NCI-H1105 (cell line): ENCODE results near the gene PRKD1.
"Not testable (repeated sequence)": the region's sequence is repeated elsewhere in the genome, so short reads cannot be mapped to it uniquely, and the experiment has no call there.

Experiments
- DNase-seq: peaks from one replicate; lab custom pipeline; 2025; lab: John Stamatoyannopoulos, UW

Gene PRKD1

DNA sequence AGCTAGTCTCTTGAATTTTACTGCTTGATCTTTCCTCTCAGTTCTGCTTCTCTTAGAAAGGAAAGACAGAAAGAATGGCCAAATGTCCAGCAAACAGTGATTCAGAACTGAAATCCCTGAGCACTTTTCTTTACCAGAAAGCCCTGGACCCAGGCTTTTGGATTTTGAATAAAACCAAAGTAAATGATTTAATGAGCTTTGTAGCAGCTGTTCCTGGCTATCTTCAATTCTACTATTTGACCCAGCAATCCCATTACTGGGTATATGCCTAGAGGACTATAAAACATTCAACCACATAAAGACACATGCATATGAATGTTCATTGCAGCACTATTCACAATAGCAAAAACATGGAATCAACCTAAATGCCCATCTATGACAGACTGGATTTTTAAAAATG is 187.2 kb downstream of the PRKD1 start:
- no peak for DNase-seq

GRCh38 chr14:29738950-29739349 is 188.7 kb downstream of the PRKD1 start:
- DNase-seq: no peak

- DNase-seq: no peak
Observed at GRCh38 chr14:29738056-29738455, 189.6 kb downstream of the PRKD1 start.

GRCh38 chr14:29735459-29735858 is 192.2 kb downstream of the PRKD1 start:
- DNase-seq: no peak

DNA sequence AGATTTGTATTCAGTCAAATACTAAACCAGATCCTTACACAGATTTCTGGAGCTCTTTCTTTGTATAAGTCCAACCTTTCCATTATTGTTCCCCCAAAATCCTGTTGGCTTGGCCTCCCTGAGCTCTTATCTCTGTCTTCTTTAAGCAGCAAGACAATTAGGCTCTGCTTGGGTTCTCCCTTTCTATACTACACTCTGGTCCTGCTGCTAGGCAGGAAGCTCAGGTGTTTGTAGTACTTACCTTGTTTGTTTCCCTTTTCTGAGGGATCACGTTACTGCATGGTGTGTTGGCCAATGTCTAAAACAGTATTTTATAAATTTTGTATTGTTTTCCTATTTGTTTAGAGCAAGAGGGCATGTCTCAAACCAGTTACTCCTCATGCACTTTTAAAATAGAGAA is 192.9 kb downstream of the PRKD1 start:
- DNase-seq: no peak

DNA sequence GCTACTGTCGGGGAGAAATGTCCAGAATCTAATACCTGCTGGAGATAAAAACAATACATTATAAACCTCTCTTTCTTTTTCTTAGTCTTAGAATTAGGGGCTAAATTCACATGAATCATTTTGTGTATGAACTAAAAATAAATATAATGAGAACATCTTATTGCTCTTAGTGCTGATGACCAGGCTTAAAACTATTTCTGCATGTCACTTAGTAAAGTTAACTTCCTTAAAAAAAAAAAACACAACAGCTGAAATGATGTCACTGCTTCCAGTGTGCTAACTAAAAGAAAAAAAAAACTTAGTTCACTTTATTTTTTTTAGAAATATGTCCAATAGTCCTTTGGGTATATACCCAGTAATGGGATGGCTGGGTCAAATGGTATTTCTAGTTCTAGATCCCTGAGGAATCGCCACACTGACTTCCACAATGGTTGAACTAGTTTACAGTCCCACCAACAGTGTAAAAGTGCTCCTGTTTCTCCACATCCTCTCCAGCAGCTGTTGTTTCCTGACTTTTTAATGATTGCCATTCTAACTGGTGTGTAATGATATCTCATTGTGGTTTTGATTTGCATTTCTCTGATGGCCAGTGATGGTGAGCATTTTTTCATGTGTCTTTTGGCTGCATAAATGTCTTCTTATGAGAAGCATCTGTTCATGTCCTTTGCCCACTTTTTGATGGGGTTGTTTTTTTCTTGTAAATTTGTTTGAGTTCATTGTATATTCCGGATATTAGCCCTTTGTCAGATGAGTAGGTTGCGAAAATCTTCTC is 200.9 kb downstream of the PRKD1 start:
- not testable (repeated sequence) for DNase-seq

GRCh38 chr14:29724991-29725390 is 202.7 kb downstream of the PRKD1 start:
- DNase-seq: no peak

DNA sequence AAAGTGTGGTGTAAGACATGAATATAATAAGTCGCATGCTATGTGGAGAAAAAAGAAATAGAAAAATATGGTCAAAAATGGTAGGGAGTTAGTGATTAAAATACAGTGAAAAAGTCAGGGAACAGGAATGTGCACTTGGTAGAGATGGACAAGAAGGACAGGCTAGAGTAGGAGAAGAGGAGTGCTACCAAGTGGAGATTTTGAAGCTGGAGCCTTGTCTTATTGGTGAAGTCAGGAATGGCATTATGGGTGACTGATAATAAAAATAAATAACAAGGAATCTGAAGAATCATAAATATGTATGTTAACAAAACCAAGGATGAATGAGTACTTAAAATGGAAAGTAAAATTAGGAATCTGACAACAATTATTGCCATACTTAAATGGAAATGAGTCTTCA is 204.8 kb downstream of the PRKD1 start:
- no peak for DNase-seq

DNA sequence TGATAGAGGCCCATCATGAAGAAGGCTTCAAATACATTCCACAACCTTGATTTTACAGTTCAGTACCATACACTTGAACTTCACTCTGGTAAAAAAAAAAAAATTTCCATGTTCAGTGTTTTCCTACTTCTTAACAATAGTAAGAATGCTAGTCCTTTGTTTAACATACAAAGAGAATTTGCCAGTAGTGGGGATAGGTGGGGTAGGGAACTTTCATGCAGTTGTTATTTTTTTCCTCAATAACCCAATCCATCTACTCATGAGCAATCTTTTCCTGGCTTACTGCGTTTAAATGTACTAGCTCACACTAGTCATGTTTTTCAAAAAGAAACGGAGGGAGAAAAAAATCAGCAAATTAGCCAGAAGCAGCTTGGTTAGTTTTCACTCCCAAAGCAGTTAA is 206.1 kb downstream of the PRKD1 start:
- no peak for DNase-seq

DNA sequence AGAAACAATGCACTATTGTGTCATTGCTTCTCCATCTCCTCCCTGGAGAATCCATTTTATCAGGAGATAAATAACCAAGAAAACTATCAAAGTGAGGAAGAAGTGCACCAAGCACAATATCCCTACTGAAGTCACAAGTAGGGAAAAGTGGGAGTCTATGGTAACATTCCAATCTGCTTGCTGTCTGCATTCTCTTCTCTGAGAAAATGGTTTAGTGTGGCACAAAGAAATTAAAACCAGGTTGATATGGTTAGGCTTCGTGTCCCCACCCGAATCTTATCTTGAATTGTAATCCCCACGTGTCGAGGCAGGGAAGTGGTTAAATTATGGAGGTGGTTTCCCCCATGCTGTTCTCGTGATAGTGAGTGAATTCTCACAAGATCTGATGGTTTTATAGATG is 209.7 kb downstream of the PRKD1 start:
- DNase-seq: no peak

GRCh38 chr14:29716150-29716549 is 211.5 kb downstream of the PRKD1 start:
- DNase-seq: no peak

- DNase-seq: peak; percentile 79
Observed at GRCh38 chr14:29712601-29713000, 215.0 kb downstream of the PRKD1 start.

DNA sequence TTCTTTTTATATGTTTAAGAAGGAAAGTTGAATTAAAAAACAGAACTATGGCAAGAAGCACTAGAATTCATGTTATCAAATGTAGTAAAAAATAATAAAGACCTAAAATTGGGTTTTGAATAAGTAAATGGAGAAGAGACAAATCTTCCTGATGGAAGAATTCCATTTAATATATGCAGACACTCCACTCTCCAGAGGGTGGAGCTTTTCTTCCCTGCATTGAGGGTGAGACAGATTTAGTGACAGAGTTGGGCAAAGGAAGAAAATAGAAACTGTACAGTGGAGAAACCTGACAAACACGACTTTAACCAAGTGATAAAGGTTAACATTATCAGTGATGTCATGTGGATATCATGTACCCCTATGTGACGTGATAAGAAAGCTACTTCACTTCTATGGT is 217.6 kb downstream of the PRKD1 start:
- DNase-seq: no peak

DNA sequence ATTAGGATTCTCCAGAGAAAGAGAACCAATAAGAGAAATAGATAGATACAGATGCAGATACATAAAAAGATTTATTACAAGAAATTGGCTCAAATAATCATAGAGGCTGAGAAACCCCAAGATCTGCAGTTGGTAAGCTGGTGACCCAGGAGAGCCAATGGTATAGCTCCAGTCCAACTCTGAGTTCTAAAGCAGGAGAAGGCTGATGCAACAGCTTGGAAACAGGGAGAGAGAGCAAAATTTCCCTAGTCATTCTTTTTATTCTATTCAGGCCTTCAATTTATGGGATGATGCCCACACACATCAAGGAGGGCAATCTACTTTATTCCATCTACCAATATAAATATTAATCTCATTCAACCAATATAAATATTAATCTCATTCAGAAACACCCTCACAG is 218.2 kb downstream of the PRKD1 start:
- DNase-seq: no peak

DNA sequence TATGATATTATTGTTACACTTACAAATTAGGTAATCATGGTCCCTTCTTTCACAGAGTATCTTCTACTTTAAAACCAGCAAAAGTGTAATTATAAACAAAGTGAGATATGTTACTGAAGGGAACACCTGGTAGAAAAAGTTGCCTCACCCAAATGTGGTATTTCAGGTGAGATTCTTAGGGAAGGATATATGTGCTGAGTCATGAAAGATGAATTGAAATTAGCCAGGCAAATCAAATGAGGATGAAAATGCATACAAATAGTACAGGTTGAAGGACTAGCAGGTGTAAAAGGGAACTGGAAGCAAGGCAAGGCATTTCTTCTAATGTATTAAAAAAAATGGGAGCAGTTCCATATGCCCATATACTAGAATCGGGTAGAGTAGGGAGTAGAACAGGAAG is 220.9 kb downstream of the PRKD1 start:
- no peak for DNase-seq

- no peak for DNase-seq
Observed at GRCh38 chr14:29705801-29706200, 221.8 kb downstream of the PRKD1 start.

DNA sequence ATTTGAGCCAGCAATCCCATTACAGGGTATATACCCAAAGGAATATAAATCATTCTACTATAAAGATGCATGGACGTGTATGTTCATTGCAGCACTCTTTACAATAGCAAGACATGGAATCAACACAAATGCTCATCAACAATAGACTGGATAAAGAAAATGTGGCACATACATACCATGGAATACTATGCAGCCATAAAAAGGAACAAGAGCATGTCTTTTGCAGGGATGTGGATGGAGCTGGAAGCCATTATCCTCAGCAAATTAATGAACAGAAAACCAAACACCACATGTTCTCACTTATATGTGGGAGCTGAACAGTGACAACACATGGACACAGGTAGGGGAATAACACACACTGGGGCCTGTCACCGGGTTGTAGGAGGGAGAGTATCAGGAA is 238.1 kb downstream of the PRKD1 start:
- DNase-seq: not testable (repeated sequence)

DNA sequence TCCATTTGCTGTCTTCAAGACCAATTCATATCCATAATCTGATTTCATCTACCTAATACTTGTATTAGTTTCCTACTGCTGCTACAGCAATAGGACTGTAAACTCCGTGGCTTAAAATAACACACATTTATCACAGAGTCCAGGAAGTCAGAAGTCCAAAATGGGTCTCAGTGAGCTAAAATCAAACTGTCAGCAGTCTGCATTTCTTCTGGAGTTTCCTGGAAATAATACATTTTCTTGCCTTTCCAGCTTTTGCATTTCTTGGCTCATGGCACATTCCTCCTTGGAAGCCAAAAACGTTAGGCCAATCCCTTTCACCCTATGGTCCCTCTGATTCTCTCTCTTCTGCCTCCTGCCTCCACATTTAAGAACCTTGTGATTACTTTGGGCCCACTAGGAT is 239.8 kb downstream of the PRKD1 start:
- no peak for DNase-seq

- DNase-seq: no peak
Observed at GRCh38 chr14:29687071-29687765, 240.4 kb downstream of the PRKD1 start.

GRCh38 chr14:29684926-29685325 is 242.7 kb downstream of the PRKD1 start:
- DNase-seq: no peak

GRCh38 chr14:29682789-29683188 is 244.9 kb downstream of the PRKD1 start:
- no peak for DNase-seq

GRCh38 chr14:29681316-29681715 is 246.3 kb downstream of the PRKD1 start:
- DNase-seq: no peak

DNA sequence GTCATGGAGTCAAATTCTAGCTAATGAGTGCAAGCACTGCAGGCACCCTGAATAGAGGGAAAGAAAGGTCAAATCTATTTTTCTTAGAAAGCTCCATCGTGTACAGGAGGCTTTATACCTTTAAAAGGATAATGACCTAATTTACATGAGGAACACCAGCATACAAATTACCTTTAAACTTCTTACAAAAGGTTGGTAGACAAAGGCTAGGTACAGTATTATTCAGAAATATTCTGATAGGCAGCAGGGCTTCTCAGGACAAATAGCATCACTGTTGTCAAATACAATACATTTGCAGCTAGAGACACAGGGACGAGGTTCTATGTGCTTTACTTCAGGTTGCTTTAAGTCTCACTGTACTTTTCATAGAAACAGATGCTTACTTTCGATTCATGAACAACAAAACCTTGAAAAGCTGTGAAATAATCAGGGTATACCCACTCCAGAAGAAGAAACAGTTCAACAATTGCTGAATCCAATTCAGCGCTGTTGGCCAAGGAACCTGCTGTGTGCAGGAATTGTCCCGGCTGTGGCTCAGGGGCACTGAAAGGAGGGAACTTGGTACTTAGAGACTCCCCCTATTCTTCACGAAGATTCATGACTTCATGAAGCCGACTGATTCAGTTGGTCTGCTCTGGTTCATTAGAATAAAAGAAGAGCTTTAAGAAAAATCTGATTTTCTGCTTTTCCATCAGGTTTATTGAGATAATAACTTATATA is 252.9 kb downstream of the PRKD1 start:
- DNase-seq: no peak
